IMR-90 (cell line): ENCODE results near the gene NAA60. TPM values are rescaled to one million over a fixed set of nuclear protein-coding genes. Genes with fewer than 3 reads are reported as not detected.

Source experiments
- ATAC-seq: fragments of 200-7000 bp; cut with Tn5 transposase; 2 replicates; pipeline ENCODE4 v1.9.1; 2020; ENCODE audit warnings: low read depth, mild to moderate bottlenecking, moderate library complexity
- BruUV-seq: library from RNA; stranded (reverse); fragments of 400-500 nt; replicated peaks from 2 replicates; lab custom pipeline; 2021; lab: Mats Ljungman, UMichigan
- CTCF ChIA-PET: fragments of 300-600 bp; formaldehyde crosslinking; extraction: SDS; loops from one replicate; lab custom pipeline; 2021; ENCODE audit warnings: antibody characterized with exemption; lab: Yijun Ruan, JAX
- POLR2A ChIA-PET: fragments of 300-600 bp; sonication (Branson Sonifier 250); formaldehyde crosslinking; loops from one replicate; lab custom pipeline; 2022; ENCODE audit warnings: antibody characterized with exemption; ENCODE audit not compliant: unreplicated experiment; lab: Charles Lee
- DNase-seq: peaks from one replicate; pipeline ENCODE4 v3.0.0; 2013
- H2AFZ ChIP-seq: replicated peaks from 2 replicates; pipeline ENCODE3; 2013; ENCODE audit warnings: low read length, mild to moderate bottlenecking; ENCODE audit not compliant: poor library complexity
- H2AK5ac ChIP-seq: 2 replicates; pipeline ENCODE4 v1.6.1; 2013; ENCODE audit warnings: low read depth, low read length, inconsistent platforms
- H2AK9ac ChIP-seq: replicated peaks from 2 replicates; pipeline ENCODE3; 2013; ENCODE audit warnings: mild to moderate bottlenecking, low read depth, low read length, moderate library complexity; ENCODE audit not compliant: poor library complexity
- H2BK120ac ChIP-seq: 2 replicates; pipeline ENCODE4 v1.6.1; 2013; ENCODE audit warnings: low read depth, low read length, inconsistent platforms
- H2BK15ac ChIP-seq: 3 replicates; pipeline ENCODE4 v1.6.1; 2013; ENCODE audit warnings: low read depth, low read length, inconsistent platforms
- H2BK20ac ChIP-seq: 2 replicates; pipeline ENCODE4 v1.6.1; 2013; ENCODE audit warnings: low read depth, mild to moderate bottlenecking, inconsistent platforms, low read length, moderate library complexity
- H2BK5ac ChIP-seq: 2 replicates; pipeline ENCODE4 v1.6.1; 2013; ENCODE audit warnings: mild to moderate bottlenecking, low read depth, low read length, inconsistent platforms; ENCODE audit not compliant: poor library complexity, severe bottlenecking
- H3K14ac ChIP-seq: replicated peaks from 2 replicates; pipeline ENCODE4 v1.6.1; 2013; ENCODE audit warnings: low read depth, low read length, inconsistent platforms
- H3K18ac ChIP-seq: 2 replicates; pipeline ENCODE4 v1.6.1; 2013; ENCODE audit warnings: low read depth, low read length, control low read depth
- H3K23ac ChIP-seq: 2 replicates; pipeline ENCODE4 v1.6.1; 2013; ENCODE audit warnings: low read depth, low read length, inconsistent platforms
- H3K27ac ChIP-seq: 2 replicates; pipeline ENCODE4 v1.5.1; 2013; ENCODE audit warnings: mild to moderate bottlenecking, control low read depth, low read length; ENCODE audit not compliant: insufficient read depth
- H3K27me3 ChIP-seq: 2 replicates; pipeline ENCODE4 v1.6.1; 2013; ENCODE audit warnings: low read length; ENCODE audit not compliant: control insufficient read depth, insufficient read depth
- H3K36me3 ChIP-seq: 2 replicates; pipeline ENCODE4 v1.6.1; 2013; ENCODE audit warnings: low read length, mixed read lengths; ENCODE audit not compliant: control insufficient read depth, insufficient read depth
- H3K4ac ChIP-seq: 2 replicates; pipeline ENCODE4 v1.6.1; 2013; ENCODE audit warnings: low read depth, low read length, inconsistent platforms
- H3K4me1 ChIP-seq: 2 replicates; pipeline ENCODE4 v1.6.1; 2013; ENCODE audit warnings: low read length, mixed read lengths; ENCODE audit not compliant: control insufficient read depth, insufficient read depth
- H3K4me2 ChIP-seq: 2 replicates; pipeline ENCODE4 v1.6.1; 2013; ENCODE audit warnings: low read depth, mild to moderate bottlenecking, control low read depth, low read length, moderate library complexity
- H3K4me3 ChIP-seq: 2 replicates; pipeline ENCODE4 v1.5.1; 2013; ENCODE audit warnings: low read depth, mild to moderate bottlenecking, control low read depth, low read length, moderate library complexity; ENCODE audit not compliant: insufficient read depth
- H3K56ac ChIP-seq: 2 replicates; pipeline ENCODE4 v1.6.1; 2013; ENCODE audit warnings: low read length, inconsistent platforms; ENCODE audit not compliant: insufficient read depth; ENCODE audit errors: extremely low read depth
- H3K79me1 ChIP-seq, 2 experiments: 2 replicates each; pipeline ENCODE4 v1.6.1; 2013; ENCODE audit warnings: low read length in 2 of 2, inconsistent platforms in 1 of 2, low read depth in 1 of 2
- H3K9ac ChIP-seq: 2 replicates; pipeline ENCODE4 v1.6.1; 2013; ENCODE audit warnings: low read depth, low read length, control low read depth
- H3K9me1 ChIP-seq: 2 replicates; pipeline ENCODE4 v1.6.1; 2013; ENCODE audit warnings: low read length, inconsistent platforms; ENCODE audit not compliant: insufficient read depth
- H3K9me3 ChIP-seq: 2 replicates; pipeline ENCODE4 v1.6.1; 2013; ENCODE audit warnings: low read length; ENCODE audit not compliant: control insufficient read depth, insufficient read depth
- H4K20me1 ChIP-seq: 2 replicates; pipeline ENCODE4 v1.6.1; 2013; ENCODE audit warnings: low read length, inconsistent platforms; ENCODE audit not compliant: insufficient read depth
- H4K5ac ChIP-seq: 2 replicates; pipeline ENCODE4 v1.6.1; 2013; ENCODE audit warnings: mild to moderate bottlenecking, low read depth, low read length, control low read depth
- H4K8ac ChIP-seq, 2 experiments: 2 replicates each; pipeline ENCODE4 v1.6.1; 2013; ENCODE audit warnings: low read depth in 2 of 2, low read length in 2 of 2, control low read depth in 1 of 2, inconsistent platforms in 1 of 2
- H4K91ac ChIP-seq: 2 replicates; pipeline ENCODE4 v1.6.1; 2013; ENCODE audit warnings: low read depth, low read length, inconsistent platforms; ENCODE audit not compliant: insufficient read depth
- ELK1 ChIP-seq: fragments of 150-350 bp; IDR thresholded peaks from 2 replicates; pipeline ENCODE4 v1.6.1; 2016; ENCODE audit warnings: low read depth, mild to moderate bottlenecking, low read length, moderate library complexity, borderline replicate concordance
- FOS ChIP-seq: fragments of 150-350 bp; IDR thresholded peaks from 2 replicates; pipeline ENCODE4 v1.6.1; 2016; ENCODE audit warnings: low read depth, low read length
- MAZ ChIP-seq: IDR thresholded peaks from 2 replicates; pipeline ENCODE4 v1.6.1; 2012; ENCODE audit warnings: low read depth, mild to moderate bottlenecking, low read length, improper control_type of control experiment, moderate library complexity, borderline replicate concordance
- RAD21 ChIP-seq: IDR thresholded peaks from 2 replicates; pipeline ENCODE4 v1.6.1; 2012; ENCODE audit warnings: low read length, improper control_type of control experiment
- WGBS, 2 experiments: methylation state at CpG; one replicate each; pipeline versions ENCODE4 v1.1.5 to v1.1.7; 2013; ENCODE audit warnings: missing lambda C conversion rate in 2 of 2; ENCODE audit not compliant: insufficient read length in 1 of 2; ENCODE audit errors: extremely low coverage in 2 of 2; 5-methylcytosine and 5-hydroxymethylcytosine counted together
- dilution Hi-C: fragments of 300-500 bp; cut with HindIII; formaldehyde crosslinking; loops from one replicate; pipeline ENCODE4 v1.14.3; 2018; ENCODE audit warnings: low sequenced_read_pairs; ENCODE audit not compliant: unreplicated experiment
- in situ Hi-C: fragments of 300-500 bp; cut with MboI; formaldehyde crosslinking; loops from 3 replicates; pipeline ENCODE4 v1.14.3; 2019; ENCODE audit warnings: low sequenced_read_pairs, inconsistent platforms, mixed read lengths
- intact Hi-C: fragments of 100-400 bp; cut with micrococcal nuclease; formaldehyde crosslinking; loops from 2 replicates; pipeline ENCODE4 v1.10.0; 2022
- polyA plus RNA-seq, 3 experiments: library from polyadenylated mRNA; depleted of rRNA; stranded (reverse); fragments of >200 nt; gene quantifications; 2 replicates each; pipeline ENCODE4 v1.2.3, GENCODE V29; 2012; ENCODE audit warnings: low replicate concordance in 1 of 3
- total RNA-seq: library from RNA; depleted of rRNA; stranded (reverse); fragments of >200 nt; gene quantifications from 2 replicates; pipeline ENCODE4 v1.2.3, GENCODE V29; 2012

Gene NAA60
- total and polyA plus RNA-seq, 2 of the 4 experiments (the other 2 are of a cell fraction): 7.5 to 18.0 TPM

GRCh38 chr16:3509470-3509928, 66.0 kb downstream of the NAA60 start:
- Histone ChIP-seq H3K18ac (no peak overlapping the region), H4K20me1 (peaks cover 8% of the 10 kb centered on the region; the same call in 1 of the 2 replicates), H2BK5ac (no peak overlapping the region), H3K14ac (no peak overlapping the region), H4K8ac (no peak overlapping the region), H3K4ac (no peak overlapping the region), H3K9me1 (peaks cover 10% of the 10 kb centered on the region), H3K9ac (no peak overlapping the region), H3K4me3 (no peak overlapping the region), H3K27ac (no peak overlapping the region), H3K79me1 (peaks cover 0 to 4% of the 10 kb centered on the region in 2 experiments; a peak in 1 of 4 replicates), H2AK9ac (peak overlapping the region; percentile 37), H3K23ac (no peak overlapping the region), H3K4me1 (peaks cover 8% of the 10 kb centered on the region), H3K56ac (no peak overlapping the region), H2BK120ac (no peak overlapping the region), H4K91ac (no peak overlapping the region), H2BK20ac (no peak overlapping the region), H3K27me3 (no peaks in the 10 kb centered on the region), H2AK5ac (no peak overlapping the region), H4K5ac (no peak overlapping the region), H3K36me3 (peaks cover 47% of the 10 kb centered on the region), H2AFZ (no peak overlapping the region), H3K9me3 (no peaks in the 10 kb centered on the region), H2BK15ac (no peak overlapping the region), H3K4me2 (no peak overlapping the region)
- DNase-seq (no peak), ATAC-seq (no peak)
- WGBS, 2 experiments: 91% methylated on average over 8 of the region's 13 CpGs; no CpG with 5 or more reads in 1 of the 2 experiments
- BruUV-seq: no TSS peak
- dilution Hi-C loops (no loop called here), intact Hi-C loops (loop anchor here (10.0 kb wide), 1 partner anchor 225 kb away; the partner anchor contains the start of gene ZNF263), in situ Hi-C loops (no loop called here)
- POLR2A ChIA-PET: no interaction called here
- CTCF ChIA-PET: no interaction called here
- no peak for TF ChIP-seq RAD21
- no peak for TF ChIP-seq FOS
- TF ChIP-seq ELK1: no peak
- no peak for TF ChIP-seq MAZ
